MCF 10A (cell line): Measurements from ENCODE around the gene CSF3. TPM values are rescaled to one million over a fixed set of nuclear protein-coding genes. Genes with fewer than 3 reads are reported as not detected.
A peak's percentile ranks its signal among the peaks of the same experiment; 100 is the strongest.

Experiments
- BruUV-seq: library from RNA; stranded (reverse); fragments of 400-500 nt; replicated peaks from 2 replicates; lab custom pipeline; 2021; lab: Mats Ljungman, UMichigan
- CTCF ChIA-PET: fragments of 300-600 bp; sonication (Branson Sonifier 250); formaldehyde crosslinking; extraction: SDS; loops from one replicate; lab custom pipeline; 2021; ENCODE audit warnings: antibody characterized with exemption, inconsistent platforms; lab: Yijun Ruan, JAX
- POLR2A ChIA-PET: fragments of 300-600, 350-650 bp; sonication (Branson Sonifier 250); formaldehyde crosslinking; extraction: SDS; loops from one replicate; lab custom pipeline; 2020; ENCODE audit warnings: antibody characterized with exemption, inconsistent platforms; lab: Yijun Ruan, JAX
- DNase-seq: peaks from one replicate; pipeline ENCODE4 v3.0.0-alpha.2; 2018; ENCODE audit not compliant: unreplicated experiment
- H3K27ac Mint-ChIP-seq: one replicate; pipeline ENCODE4 v1.8.0; 2022; ENCODE audit warnings: mild to moderate bottlenecking, low read depth, mixed read lengths; ENCODE audit not compliant: unreplicated experiment
- H3K27me3 Mint-ChIP-seq: one replicate; pipeline ENCODE4 v1.8.0; 2022; ENCODE audit warnings: mixed read lengths; ENCODE audit not compliant: insufficient read depth, unreplicated experiment
- H3K36me3 Mint-ChIP-seq: one replicate; pipeline ENCODE4 v1.8.0; 2022; ENCODE audit warnings: mild to moderate bottlenecking, moderate library complexity, mixed read lengths; ENCODE audit not compliant: insufficient read depth, unreplicated experiment
- H3K4me1 Mint-ChIP-seq: one replicate; pipeline ENCODE4 v1.8.0; 2022; ENCODE audit warnings: mixed read lengths; ENCODE audit not compliant: insufficient read depth, unreplicated experiment
- H3K4me3 Mint-ChIP-seq: one replicate; pipeline ENCODE4 v1.8.0; 2022; ENCODE audit warnings: mild to moderate bottlenecking, moderate library complexity, mixed read lengths; ENCODE audit not compliant: unreplicated experiment
- H3K9me3 Mint-ChIP-seq: one replicate; pipeline ENCODE4 v1.8.0; 2022; ENCODE audit warnings: mixed read lengths; ENCODE audit not compliant: unreplicated experiment
- intact Hi-C: fragments of 100-400 bp; cut with micrococcal nuclease; formaldehyde crosslinking; loops from 2 replicates; pipeline ENCODE4 v1.14.1; 2022
- total RNA-seq: library from RNA; stranded (reverse); gene quantifications from 2 replicates; pipeline ENCODE4 v1.2.3, GENCODE V29; 2022
- TF ChIP-seq, protein P1 (sequence below): fragments of 200-600 bp; IDR thresholded peaks from one replicate; pipeline ENCODE4 v1.8.0; 2022; ENCODE audit warnings: antibody characterized with exemption, mild to moderate bottlenecking; ENCODE audit not compliant: unreplicated experiment

Gene CSF3
- total RNA-seq, 1 experiment from 2014 or later, result 17.1 TPM

DNA sequence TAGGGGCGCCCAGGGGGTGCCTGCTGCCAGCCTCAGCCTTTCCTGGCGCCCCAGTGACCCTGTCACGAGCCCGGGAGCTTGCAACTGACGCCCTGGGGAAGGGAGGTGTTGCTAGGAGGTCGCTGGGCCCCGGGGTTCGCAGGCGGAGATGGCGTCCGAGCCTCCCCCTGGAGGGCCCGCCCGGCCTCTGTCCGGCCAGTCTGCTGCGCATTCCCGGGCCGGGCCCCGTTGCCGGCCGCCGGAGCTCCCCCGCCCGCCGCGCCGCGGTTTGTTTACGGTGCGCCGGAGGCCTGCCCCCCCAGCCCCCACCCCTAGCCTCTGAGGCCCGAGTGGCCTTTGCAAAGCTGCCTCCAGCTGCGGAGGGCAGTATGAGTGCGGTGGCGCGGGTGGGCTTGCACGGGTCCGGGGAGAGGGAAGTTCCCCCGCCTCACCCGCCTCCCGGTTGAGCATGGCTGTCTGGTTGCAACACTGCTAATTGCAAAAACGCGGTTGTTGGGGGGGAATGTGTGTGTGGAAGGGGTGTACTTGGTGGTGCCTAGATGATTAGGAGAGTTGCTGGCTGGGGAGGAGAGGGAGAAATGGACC lies 48.0 kb downstream of the CSF3 start:
- peak; percentile 35 for DNase-seq
- no peaks in the 10 kb centered on the region for H3K36me3 Mint-ChIP-seq
- CTCF ChIA-PET, result interaction anchor here (0.6 to 12.2 kb wide), 8 partner anchors 12 to 49 kb away, joined by 3 to 131 read pairs (median 8); partner anchors contain the start of gene NR1D1
- peak overlapping the region; percentile 27 for H3K27ac Mint-ChIP-seq
- peak overlapping the region; percentile 89 for H3K4me3 Mint-ChIP-seq
- no TSS peak for BruUV-seq
- H3K4me1 Mint-ChIP-seq, result peaks cover 37% of the 10 kb centered on the region
- no peaks in the 10 kb centered on the region for H3K27me3 Mint-ChIP-seq
- H3K9me3 Mint-ChIP-seq, result no peaks in the 10 kb centered on the region
- TF ChIP-seq, protein P1, sequence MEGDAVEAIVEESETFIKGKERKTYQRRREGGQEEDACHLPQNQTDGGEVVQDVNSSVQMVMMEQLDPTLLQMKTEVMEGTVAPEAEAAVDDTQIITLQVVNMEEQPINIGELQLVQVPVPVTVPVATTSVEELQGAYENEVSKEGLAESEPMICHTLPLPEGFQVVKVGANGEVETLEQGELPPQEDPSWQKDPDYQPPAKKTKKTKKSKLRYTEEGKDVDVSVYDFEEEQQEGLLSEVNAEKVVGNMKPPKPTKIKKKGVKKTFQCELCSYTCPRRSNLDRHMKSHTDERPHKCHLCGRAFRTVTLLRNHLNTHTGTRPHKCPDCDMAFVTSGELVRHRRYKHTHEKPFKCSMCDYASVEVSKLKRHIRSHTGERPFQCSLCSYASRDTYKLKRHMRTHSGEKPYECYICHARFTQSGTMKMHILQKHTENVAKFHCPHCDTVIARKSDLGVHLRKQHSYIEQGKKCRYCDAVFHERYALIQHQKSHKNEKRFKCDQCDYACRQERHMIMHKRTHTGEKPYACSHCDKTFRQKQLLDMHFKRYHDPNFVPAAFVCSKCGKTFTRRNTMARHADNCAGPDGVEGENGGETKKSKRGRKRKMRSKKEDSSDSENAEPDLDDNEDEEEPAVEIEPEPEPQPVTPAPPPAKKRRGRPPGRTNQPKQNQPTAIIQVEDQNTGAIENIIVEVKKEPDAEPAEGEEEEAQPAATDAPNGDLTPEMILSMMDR, result no peak
- intact Hi-C loops, result loop anchor here (1.0 to 2.0 kb wide), 2 partner anchors 24 to 50 kb away; no protein-coding TSS in a partner anchor
- POLR2A ChIA-PET, result interaction anchor here (0.6 to 7.9 kb wide), 12 partner anchors 9 to 281 kb away, joined by 3 to 99 read pairs (median 6); partner anchors contain the start of genes MED24 and NR1D1

DNA sequence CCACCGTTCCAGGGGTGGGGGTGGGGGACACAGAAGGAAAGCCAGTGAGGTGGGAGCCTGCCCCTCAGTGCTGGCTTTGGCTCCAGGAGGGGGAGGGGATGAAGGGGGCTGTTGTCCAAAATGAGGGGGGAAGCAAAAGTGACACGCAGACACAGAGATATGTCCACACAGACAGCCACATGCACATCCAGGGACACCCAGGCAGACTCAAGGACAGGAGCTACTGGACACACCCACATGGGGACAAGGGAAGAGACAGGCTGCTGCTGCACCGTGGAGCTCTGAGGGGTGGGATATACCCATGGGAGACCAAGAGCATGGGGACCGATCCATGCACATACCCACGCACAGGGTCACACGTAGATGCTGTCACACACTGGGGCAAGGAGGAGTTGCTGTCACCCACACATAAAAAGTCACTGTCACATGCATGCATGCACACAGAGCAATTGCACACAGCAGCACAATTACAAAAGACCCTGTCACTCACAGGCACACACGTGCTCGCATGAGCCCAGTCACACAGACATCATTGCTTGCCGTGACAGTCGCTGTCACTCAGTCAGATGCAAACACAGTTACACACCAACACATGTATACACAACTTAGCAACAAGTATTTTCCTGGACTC lies 48.8 kb downstream of the CSF3 start:
- ChIA-PET POLR2A (interaction anchor here (0.7 to 7.9 kb wide), 14 partner anchors 7 to 447 kb away, joined by 3 to 99 read pairs (median 8); partner anchors contain the start of genes CASC3, MED24 and NR1D1), CTCF (interaction anchor here (0.7 to 12.2 kb wide), 11 partner anchors 10 to 76 kb away, joined by 3 to 131 read pairs (median 6); partner anchors contain the start of genes MED24 and NR1D1)
- Mint-ChIP-seq H3K36me3 (no peaks in the 10 kb centered on the region), H3K27ac (peak overlapping the region; percentile 27), H3K9me3 (no peaks in the 10 kb centered on the region), H3K4me1 (peaks cover 45% of the 10 kb centered on the region), H3K27me3 (no peaks in the 10 kb centered on the region), H3K4me3 (peak overlapping the region; percentile 89)
- BruUV-seq, result no TSS peak
- DNase-seq, result no peak
- TF ChIP-seq, protein P1, result no peak
- intact Hi-C loops, result loop anchor here (1.0 to 2.0 kb wide), 2 partner anchors 23 to 49 kb away; no protein-coding TSS in a partner anchor

DNA sequence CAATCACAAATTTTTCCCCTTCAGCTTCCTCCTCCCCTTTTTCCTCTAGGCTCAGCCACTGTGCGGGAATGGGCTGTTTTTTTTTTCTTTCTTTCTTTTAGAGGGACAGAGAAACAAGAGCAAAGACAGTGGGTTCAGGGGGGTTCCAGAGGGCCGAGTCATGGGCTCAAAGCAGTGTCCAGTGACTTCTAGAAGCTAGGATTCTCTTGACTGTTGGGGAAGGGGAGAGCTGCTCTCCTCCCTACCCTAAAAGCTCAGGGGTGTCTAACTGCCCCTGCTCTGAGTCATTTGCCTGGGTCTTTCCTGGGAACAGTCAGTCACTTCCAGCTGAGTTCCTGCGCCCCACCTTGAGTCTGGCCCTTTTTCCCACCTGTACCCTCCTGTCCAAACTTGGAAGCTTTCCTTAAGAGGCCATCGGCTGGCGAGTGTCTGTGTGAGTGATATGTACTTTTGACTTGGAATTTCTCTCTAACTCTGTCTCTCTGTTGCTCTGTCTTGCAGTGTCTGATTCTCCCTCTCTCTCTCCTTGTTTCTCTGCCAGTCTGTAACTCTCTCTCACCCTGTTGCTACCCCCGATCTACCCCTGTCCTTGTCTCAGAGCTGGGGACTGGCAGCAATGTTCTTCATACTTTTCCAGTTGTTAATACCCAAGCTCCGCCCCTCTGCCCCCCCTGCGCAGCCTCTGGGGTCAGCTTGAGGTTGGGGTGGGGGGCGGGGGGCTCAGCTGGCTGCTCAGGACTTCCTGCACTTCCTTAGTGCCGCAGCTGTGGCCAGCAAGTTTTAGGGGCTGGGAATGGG lies 49.9 kb downstream of the CSF3 start:
- BruUV-seq, result no TSS peak
- TF ChIP-seq, protein P1, result no peak
- intact Hi-C loops, result no loop called here
- CTCF ChIA-PET, result interaction anchor here (0.6 to 12.2 kb wide), 12 partner anchors 10 to 1835 kb away, joined by 3 to 131 read pairs (median 4); partner anchors contain the start of genes MED24 and NR1D1
- peak; percentile 36 for DNase-seq
- Mint-ChIP-seq H3K36me3 (no peaks in the 10 kb centered on the region), H3K4me1 (peaks cover 56% of the 10 kb centered on the region), H3K9me3 (no peaks in the 10 kb centered on the region), H3K27ac (no peak overlapping the region), H3K27me3 (no peaks in the 10 kb centered on the region), H3K4me3 (peak overlapping the region; percentile 89)
- POLR2A ChIA-PET, result interaction anchor here (0.5 to 7.9 kb wide), 14 partner anchors 7 to 120 kb away, joined by 3 to 99 read pairs (median 4); partner anchors contain the start of genes CASC3, MED24 and NR1D1
